ENCODE data around the gene SSPN.

The SSPN gene

DNA sequence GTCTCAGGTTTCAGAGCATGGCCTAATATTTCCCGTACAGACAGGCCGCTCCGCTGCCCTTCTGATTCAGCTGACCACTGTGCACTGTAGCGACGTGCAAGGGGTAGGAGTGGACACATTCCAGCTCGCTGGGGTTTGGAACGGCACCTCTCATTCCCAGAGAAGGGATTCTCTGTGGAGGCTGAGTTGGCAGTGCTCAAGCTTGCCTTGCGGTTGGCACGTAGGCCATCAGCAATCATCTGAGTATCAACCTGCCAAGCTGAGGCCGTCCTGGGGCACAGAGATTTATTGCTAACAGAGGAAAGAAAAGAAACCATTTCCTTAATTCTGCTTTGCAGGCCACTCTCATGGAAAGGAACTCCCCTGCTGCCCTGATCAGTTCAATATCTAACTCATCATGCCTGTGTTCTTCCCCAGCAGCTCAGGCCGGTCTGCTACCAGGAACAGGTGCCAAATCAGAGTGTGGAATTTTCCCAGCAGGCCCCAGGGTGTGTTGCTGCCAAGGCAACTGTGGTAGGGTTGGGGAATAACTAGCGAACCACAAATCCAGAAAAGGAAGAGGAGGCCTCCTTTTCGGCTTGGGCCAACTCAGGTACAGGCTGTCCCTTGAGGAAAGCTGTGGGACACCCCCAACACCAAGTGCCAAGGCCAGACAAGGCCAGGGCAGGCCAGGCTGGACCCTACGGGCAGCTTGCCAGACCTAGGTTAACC lies 92.5 kb downstream of the SSPN start:
- ATAC-seq: no peak

DNA sequence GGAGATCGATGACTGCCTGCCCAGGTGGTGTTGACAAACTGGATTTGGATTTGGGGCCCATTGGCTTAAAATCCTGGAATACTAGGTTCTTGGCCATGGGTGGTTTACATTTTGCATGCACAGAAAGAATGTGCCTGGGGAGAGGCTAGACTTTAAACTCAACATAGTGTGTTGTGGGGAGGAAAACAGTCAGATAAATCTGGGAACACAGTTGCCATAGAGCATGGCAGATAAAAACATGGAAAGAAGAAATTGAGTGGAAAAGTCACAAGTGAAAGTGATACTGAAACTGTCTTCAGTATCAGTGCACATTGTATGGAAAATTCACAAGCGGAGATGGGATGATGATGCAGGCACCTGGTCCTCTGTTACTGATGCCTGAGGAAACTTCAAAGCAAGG lies 95.2 kb downstream of the SSPN start:
- TF ChIP-seq, protein P1, sequence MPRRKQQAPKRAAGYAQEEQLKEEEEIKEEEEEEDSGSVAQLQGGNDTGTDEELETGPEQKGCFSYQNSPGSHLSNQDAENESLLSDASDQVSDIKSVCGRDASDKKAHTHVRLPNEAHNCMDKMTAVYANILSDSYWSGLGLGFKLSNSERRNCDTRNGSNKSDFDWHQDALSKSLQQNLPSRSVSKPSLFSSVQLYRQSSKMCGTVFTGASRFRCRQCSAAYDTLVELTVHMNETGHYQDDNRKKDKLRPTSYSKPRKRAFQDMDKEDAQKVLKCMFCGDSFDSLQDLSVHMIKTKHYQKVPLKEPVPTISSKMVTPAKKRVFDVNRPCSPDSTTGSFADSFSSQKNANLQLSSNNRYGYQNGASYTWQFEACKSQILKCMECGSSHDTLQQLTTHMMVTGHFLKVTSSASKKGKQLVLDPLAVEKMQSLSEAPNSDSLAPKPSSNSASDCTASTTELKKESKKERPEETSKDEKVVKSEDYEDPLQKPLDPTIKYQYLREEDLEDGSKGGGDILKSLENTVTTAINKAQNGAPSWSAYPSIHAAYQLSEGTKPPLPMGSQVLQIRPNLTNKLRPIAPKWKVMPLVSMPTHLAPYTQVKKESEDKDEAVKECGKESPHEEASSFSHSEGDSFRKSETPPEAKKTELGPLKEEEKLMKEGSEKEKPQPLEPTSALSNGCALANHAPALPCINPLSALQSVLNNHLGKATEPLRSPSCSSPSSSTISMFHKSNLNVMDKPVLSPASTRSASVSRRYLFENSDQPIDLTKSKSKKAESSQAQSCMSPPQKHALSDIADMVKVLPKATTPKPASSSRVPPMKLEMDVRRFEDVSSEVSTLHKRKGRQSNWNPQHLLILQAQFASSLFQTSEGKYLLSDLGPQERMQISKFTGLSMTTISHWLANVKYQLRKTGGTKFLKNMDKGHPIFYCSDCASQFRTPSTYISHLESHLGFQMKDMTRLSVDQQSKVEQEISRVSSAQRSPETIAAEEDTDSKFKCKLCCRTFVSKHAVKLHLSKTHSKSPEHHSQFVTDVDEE (CRISPR knock-in tag; IDR thresholded peaks at IDR 0.05): no peak
- no peak for TF ChIP-seq GLIS3 (CRISPR knock-in tag; IDR thresholded peaks at IDR 0.05)
- TF ChIP-seq ESRRG (CRISPR knock-in tag; IDR thresholded peaks at IDR 0.05): no peak
- no peak for TF ChIP-seq ZFP30 (CRISPR knock-in tag; IDR thresholded peaks at IDR 0.05)
- no peak for TF ChIP-seq ZNF8 (CRISPR knock-in tag; IDR thresholded peaks at IDR 0.05)
- no peak for TF ChIP-seq TCF4 (CRISPR knock-in tag; IDR thresholded peaks at IDR 0.05; ENCODE audit: borderline replicate concordance)
- ATAC-seq: no peak

More for the DNA sequence above, 92.5 kb downstream of the SSPN start:
- TF ChIP-seq, protein P2, sequence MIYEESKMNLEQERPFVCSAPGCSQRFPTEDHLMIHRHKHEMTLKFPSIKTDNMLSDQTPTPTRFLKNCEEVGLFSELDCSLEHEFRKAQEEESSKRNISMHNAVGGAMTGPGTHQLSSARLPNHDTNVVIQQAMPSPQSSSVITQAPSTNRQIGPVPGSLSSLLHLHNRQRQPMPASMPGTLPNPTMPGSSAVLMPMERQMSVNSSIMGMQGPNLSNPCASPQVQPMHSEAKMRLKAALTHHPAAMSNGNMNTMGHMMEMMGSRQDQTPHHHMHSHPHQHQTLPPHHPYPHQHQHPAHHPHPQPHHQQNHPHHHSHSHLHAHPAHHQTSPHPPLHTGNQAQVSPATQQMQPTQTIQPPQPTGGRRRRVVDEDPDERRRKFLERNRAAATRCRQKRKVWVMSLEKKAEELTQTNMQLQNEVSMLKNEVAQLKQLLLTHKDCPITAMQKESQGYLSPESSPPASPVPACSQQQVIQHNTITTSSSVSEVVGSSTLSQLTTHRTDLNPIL (CRISPR knock-in tag; IDR thresholded peaks at IDR 0.05; ENCODE audit: low read depth): no peak
- no peak for TF ChIP-seq TCF4 (CRISPR knock-in tag; IDR thresholded peaks at IDR 0.05; ENCODE audit: borderline replicate concordance)
- no peak for TF ChIP-seq TOX (CRISPR knock-in tag; IDR thresholded peaks at IDR 0.05; ENCODE audit: borderline replicate concordance)
- TF ChIP-seq ESRRG (CRISPR knock-in tag; IDR thresholded peaks at IDR 0.05): no peak
- TF ChIP-seq GLIS3 (CRISPR knock-in tag; IDR thresholded peaks at IDR 0.05): no peak
- no peak for TF ChIP-seq BACH2 (CRISPR knock-in tag; IDR thresholded peaks at IDR 0.05; ENCODE audit: borderline replicate concordance)
- no peak for TF ChIP-seq ZNF8 (CRISPR knock-in tag; IDR thresholded peaks at IDR 0.05)
- TF ChIP-seq, protein P3, sequence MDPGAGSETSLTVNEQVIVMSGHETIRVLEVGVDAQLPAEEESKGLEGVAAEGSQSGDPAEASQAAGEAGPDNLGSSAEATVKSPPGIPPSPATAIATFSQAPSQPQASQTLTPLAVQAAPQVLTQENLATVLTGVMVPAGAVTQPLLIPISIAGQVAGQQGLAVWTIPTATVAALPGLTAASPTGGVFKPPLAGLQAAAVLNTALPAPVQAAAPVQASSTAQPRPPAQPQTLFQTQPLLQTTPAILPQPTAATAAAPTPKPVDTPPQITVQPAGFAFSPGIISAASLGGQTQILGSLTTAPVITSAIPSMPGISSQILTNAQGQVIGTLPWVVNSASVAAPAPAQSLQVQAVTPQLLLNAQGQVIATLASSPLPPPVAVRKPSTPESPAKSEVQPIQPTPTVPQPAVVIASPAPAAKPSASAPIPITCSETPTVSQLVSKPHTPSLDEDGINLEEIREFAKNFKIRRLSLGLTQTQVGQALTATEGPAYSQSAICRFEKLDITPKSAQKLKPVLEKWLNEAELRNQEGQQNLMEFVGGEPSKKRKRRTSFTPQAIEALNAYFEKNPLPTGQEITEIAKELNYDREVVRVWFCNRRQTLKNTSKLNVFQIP (CRISPR knock-in tag; IDR thresholded peaks at IDR 0.05; ENCODE audit: borderline replicate concordance, low read depth): no peak
- no peak for TF ChIP-seq SNAI2 (CRISPR knock-in tag; IDR thresholded peaks at IDR 0.05)
- TF ChIP-seq ZNF70 (CRISPR knock-in tag; IDR thresholded peaks at IDR 0.05): no peak
- no peak for TF ChIP-seq ZFP30 (CRISPR knock-in tag; IDR thresholded peaks at IDR 0.05)
- no peak for TF ChIP-seq ISL1 (CRISPR knock-in tag; IDR thresholded peaks at IDR 0.05)

DNA sequence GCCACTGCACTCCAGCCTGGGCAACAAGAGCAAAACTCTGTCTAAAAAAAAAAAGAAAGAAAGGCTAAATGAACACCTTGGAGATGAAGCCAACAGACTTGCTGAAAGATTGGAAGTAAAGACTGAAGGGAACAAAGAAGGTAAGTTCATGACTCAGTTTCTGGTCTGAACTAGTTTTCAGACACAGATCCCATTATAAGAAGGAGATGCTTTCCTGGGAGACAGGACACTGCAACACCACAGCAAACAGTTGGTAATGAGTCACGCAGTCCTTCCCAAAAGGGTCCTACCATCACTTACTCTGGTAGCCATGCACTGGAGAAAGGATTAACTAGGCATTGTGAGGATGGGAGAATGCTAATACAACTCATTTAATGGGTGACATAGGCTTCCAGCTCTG lies 97.2 kb downstream of the SSPN start:
- ATAC-seq: no peak
- TF ChIP-seq ZNF8 (CRISPR knock-in tag; IDR thresholded peaks at IDR 0.05) (no peak), TCF4 (CRISPR knock-in tag; IDR thresholded peaks at IDR 0.05; ENCODE audit: borderline replicate concordance) (no peak), OSR1 (CRISPR knock-in tag; IDR thresholded peaks at IDR 0.05) (no peak), ARNTL (CRISPR knock-in tag; IDR thresholded peaks at IDR 0.05; ENCODE audit: borderline replicate concordance, low read depth) (no peak)
- TF ChIP-seq, protein P4, sequence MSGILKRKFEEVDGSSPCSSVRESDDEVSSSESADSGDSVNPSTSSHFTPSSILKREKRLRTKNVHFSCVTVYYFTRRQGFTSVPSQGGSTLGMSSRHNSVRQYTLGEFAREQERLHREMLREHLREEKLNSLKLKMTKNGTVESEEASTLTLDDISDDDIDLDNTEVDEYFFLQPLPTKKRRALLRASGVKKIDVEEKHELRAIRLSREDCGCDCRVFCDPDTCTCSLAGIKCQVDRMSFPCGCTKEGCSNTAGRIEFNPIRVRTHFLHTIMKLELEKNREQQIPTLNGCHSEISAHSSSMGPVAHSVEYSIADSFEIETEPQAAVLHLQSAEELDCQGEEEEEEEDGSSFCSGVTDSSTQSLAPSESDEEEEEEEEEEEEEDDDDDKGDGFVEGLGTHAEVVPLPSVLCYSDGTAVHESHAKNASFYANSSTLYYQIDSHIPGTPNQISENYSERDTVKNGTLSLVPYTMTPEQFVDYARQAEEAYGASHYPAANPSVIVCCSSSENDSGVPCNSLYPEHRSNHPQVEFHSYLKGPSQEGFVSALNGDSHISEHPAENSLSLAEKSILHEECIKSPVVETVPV (CRISPR knock-in tag; IDR thresholded peaks at IDR 0.05): no peak

DNA sequence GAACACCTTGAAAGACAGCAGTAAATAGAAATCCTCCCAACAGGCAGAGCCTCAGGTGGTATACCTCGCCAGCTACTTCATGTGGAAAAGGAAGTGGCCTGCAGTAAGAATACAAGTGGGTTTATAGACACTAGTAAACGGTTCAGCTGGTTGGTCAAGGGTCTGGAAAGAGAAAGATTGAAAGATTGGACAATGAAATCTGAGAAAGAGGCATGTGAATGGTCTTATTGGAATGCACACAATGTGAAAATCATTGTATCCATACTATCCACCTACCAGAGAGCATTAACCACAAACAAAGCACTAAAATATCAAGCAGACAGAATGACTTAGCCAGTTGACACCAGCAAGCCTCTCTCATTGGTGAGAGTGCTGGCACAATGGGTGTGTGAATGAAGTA lies 98.2 kb downstream of the SSPN start:
- no peak for TF ChIP-seq ESRRG (CRISPR knock-in tag; IDR thresholded peaks at IDR 0.05)
- no peak for TF ChIP-seq SNAI2 (CRISPR knock-in tag; IDR thresholded peaks at IDR 0.05)
- no peak for TF ChIP-seq ZC3H10 (CRISPR knock-in tag; IDR thresholded peaks at IDR 0.05)
- TF ChIP-seq BACH2 (CRISPR knock-in tag; IDR thresholded peaks at IDR 0.05; ENCODE audit: borderline replicate concordance): no peak
- no peak for TF ChIP-seq OSR1 (CRISPR knock-in tag; IDR thresholded peaks at IDR 0.05)
- TF ChIP-seq ISL1 (CRISPR knock-in tag; IDR thresholded peaks at IDR 0.05): no peak
- TF ChIP-seq, protein P3 (CRISPR knock-in tag; IDR thresholded peaks at IDR 0.05; ENCODE audit: borderline replicate concordance, low read depth): no peak
- no peak for TF ChIP-seq PPARA (CRISPR knock-in tag; IDR thresholded peaks at IDR 0.05; ENCODE audit: borderline replicate concordance)
- no peak for TF ChIP-seq TOX (CRISPR knock-in tag; IDR thresholded peaks at IDR 0.05; ENCODE audit: borderline replicate concordance)
- TF ChIP-seq RARB (CRISPR knock-in tag; IDR thresholded peaks at IDR 0.05): no peak
- TF ChIP-seq, protein P2 (CRISPR knock-in tag; IDR thresholded peaks at IDR 0.05; ENCODE audit: low read depth): no peak
- TF ChIP-seq TCF4 (CRISPR knock-in tag; IDR thresholded peaks at IDR 0.05; ENCODE audit: borderline replicate concordance): no peak
- no peak for TF ChIP-seq ZFP3 (CRISPR knock-in tag; IDR thresholded peaks at IDR 0.05)
- no peak for TF ChIP-seq ZNF8 (CRISPR knock-in tag; IDR thresholded peaks at IDR 0.05)
- no peak for TF ChIP-seq CSDC2 (CRISPR knock-in tag; IDR thresholded peaks at IDR 0.05)
- TF ChIP-seq ZFP30 (CRISPR knock-in tag; IDR thresholded peaks at IDR 0.05): no peak
- ATAC-seq: no peak

All from SK-N-SH treated with all-trans-retinoic acid at 6 μM for 48 hours (cell line).